Keratinocyte (primary cell): ENCODE results near the gene ZBTB40. TPM values are rescaled to one million over a fixed set of nuclear protein-coding genes. Genes with fewer than 3 reads are reported as not detected.

Experiments used
- DNase-seq: peaks from one replicate; pipeline ENCODE4 v3.0.0-alpha.2; 2011; ENCODE audit warnings: low read depth, missing footprints, low spot score
- FAIRE-seq: peaks from 2 replicates; lab custom pipeline; 2011; peaks lifted over from hg19 to GRCh38; lab: Jason Lieb, UNC
- H2AFZ ChIP-seq: 2 replicates; pipeline ENCODE4 v1.6.0; 2012; ENCODE audit warnings: low read length, control low read depth, inconsistent platforms; ENCODE audit not compliant: control insufficient read depth
- H3K27ac ChIP-seq: 2 replicates; pipeline ENCODE4 v1.5.1; 2011; ENCODE audit warnings: low read length; ENCODE audit not compliant: control insufficient read depth, insufficient read depth
- H3K27me3 ChIP-seq: 3 replicates; pipeline ENCODE4 v1.6.0; 2011; ENCODE audit warnings: low read length; ENCODE audit not compliant: control insufficient read depth, insufficient read depth; ENCODE audit errors: extremely low read depth
- H3K36me3 ChIP-seq, 2 experiments: 2 replicates in 1 of 2; 3 replicates in 1 of 2; pipeline ENCODE4 v1.5.1; 2011; ENCODE audit warnings: low read length in 2 of 2, mild to moderate bottlenecking in 1 of 2; ENCODE audit not compliant: control insufficient read depth in 2 of 2, insufficient read depth in 2 of 2; ENCODE audit errors: extremely low read depth in 1 of 2
- H3K4me1 ChIP-seq: 3 replicates; pipeline ENCODE4 v1.5.1; 2011; ENCODE audit warnings: low read length; ENCODE audit not compliant: control insufficient read depth, insufficient read depth; ENCODE audit errors: extremely low read depth
- H3K4me2 ChIP-seq: 3 replicates; pipeline ENCODE4 v1.6.0; 2011; ENCODE audit warnings: low read depth, low read length; ENCODE audit not compliant: control insufficient read depth, insufficient read depth; ENCODE audit errors: extremely low read depth
- H3K4me3 ChIP-seq, 3 experiments: fragments of 200-600 bp in 1 of 3; sonication (generic) in 1 of 3; 2 replicates in 2 of 3; 3 replicates in 1 of 3; pipeline ENCODE4 v1.5.1; 2011 to 2016; ENCODE audit warnings: low read length in 3 of 3, mild to moderate bottlenecking in 3 of 3, control low read depth in 2 of 3, inconsistent platforms in 1 of 3, low read depth in 1 of 3, mixed read lengths in 1 of 3, mixed run types in 1 of 3, moderate library complexity in 1 of 3; ENCODE audit not compliant: control insufficient read depth in 2 of 3, insufficient read depth in 2 of 3; ENCODE audit errors: extremely low read depth in 1 of 3
- H3K79me2 ChIP-seq: 2 replicates; pipeline ENCODE4 v1.6.0; 2012; ENCODE audit warnings: low read length; ENCODE audit not compliant: control insufficient read depth, insufficient read depth
- H3K9ac ChIP-seq: 3 replicates; pipeline ENCODE4 v1.6.0; 2011; ENCODE audit warnings: low read length; ENCODE audit not compliant: control insufficient read depth, insufficient read depth; ENCODE audit errors: extremely low read depth
- H3K9me1 ChIP-seq: 3 replicates; pipeline ENCODE4 v1.6.0; 2011; ENCODE audit warnings: low read length; ENCODE audit not compliant: control insufficient read depth, insufficient read depth; ENCODE audit errors: extremely low read depth
- H3K9me3 ChIP-seq: 2 replicates; pipeline ENCODE4 v1.5.1; 2012; ENCODE audit warnings: low read depth, low read length; ENCODE audit not compliant: control insufficient read depth
- H4K20me1 ChIP-seq: 3 replicates; pipeline ENCODE4 v1.6.0; 2011; ENCODE audit warnings: low read length; ENCODE audit not compliant: control insufficient read depth, insufficient read depth; ENCODE audit errors: extremely low read depth
- CTCF ChIP-seq, 3 experiments: IDR thresholded peaks in 1 of 3; conservative IDR thresholded peaks in 1 of 3; optimal IDR thresholded peaks in 1 of 3; 2 replicates in 2 of 3; 3 replicates in 1 of 3; pipeline versions ENCODE3 to v1.5.1; 2011; ENCODE audit warnings: low read length in 3 of 3, mild to moderate bottlenecking in 3 of 3, moderate library complexity in 2 of 3, control low read depth in 1 of 3, inconsistent platforms in 1 of 3; ENCODE audit not compliant: insufficient read depth in 2 of 3; ENCODE audit errors: extremely low read depth in 1 of 3
- EZH2 ChIP-seq: IDR thresholded peaks from one replicate; pipeline ENCODE4 v1.6.1; 2012; ENCODE audit warnings: inconsistent platforms, mild to moderate bottlenecking, low read length, moderate library complexity
- dilution Hi-C: fragments of 300-500 bp; cut with MboI; formaldehyde crosslinking; loops from one replicate; pipeline ENCODE4 v1.7.0; 2020; ENCODE audit warnings: low sequenced_read_pairs; ENCODE audit not compliant: extremely low pct_ligation_motif_present
- polyA plus RNA-seq, 5 experiments: library from polyadenylated mRNA; depleted of rRNA in 3 of 5; stranded (reverse) in 3 of 5; stranded (forward) in 1 of 5; unstranded in 1 of 5; fragments of >200 nt; gene quantifications; 1 replicate in 1 of 5; 2 replicates in 3 of 5; 3 replicates in 1 of 5; pipeline versions ENCODE4 v1.2.1 to v1.2.3, GENCODE V29; 2011 to 2012; ENCODE audit warnings: missing spikeins in 2 of 5, low read depth in 1 of 5, low replicate concordance in 1 of 5

Gene ZBTB40
- polyA plus RNA-seq, 1 donor (not counting 4 experiments of a cell fraction or from before 2014, with no cell fraction given) = 5.0 TPM

GRCh38 chr1:22461100-22461499, 9.4 kb downstream of the ZBTB40 start:
- Histone ChIP-seq H3K9me3 (no peaks in the 10 kb centered on the region), H3K9me1 (no peaks in the 10 kb centered on the region), H3K27me3 (no peaks in the 10 kb centered on the region), H3K4me2 (no peak overlapping the region), H3K36me3 (no peaks in the 10 kb centered on the region), H3K4me3 (no peak overlapping the region), H3K79me2 (peaks cover 40% of the 10 kb centered on the region), H3K27ac (no peak overlapping the region), H2AFZ (no peak overlapping the region), H3K9ac (no peak overlapping the region), H4K20me1 (no peaks in the 10 kb centered on the region), H3K4me1 (no peaks in the 10 kb centered on the region)
- DNase-seq = no peak
- TF ChIP-seq CTCF (optimal IDR thresholded peaks at IDR 0.05 in 1 of 3, IDR thresholded peaks at IDR 0.05 in 1 of 3, conservative IDR thresholded peaks at IDR 0.05 in 1 of 3; ENCODE audit: extremely low read depth in 1 of 3, insufficient read depth in 2 of 3, low read length in 3 of 3) (no peak), EZH2 (no peak)
- dilution Hi-C loops = no loop called here
- no peak for FAIRE-seq

GRCh38 chr1:22461678-22462527, 10.3 kb downstream of the ZBTB40 start:
- H3K4me3 ChIP-seq = no peak overlapping the region
- FAIRE-seq = no peak
- no peaks in the 10 kb centered on the region for H4K20me1 ChIP-seq
- H3K4me1 ChIP-seq = no peaks in the 10 kb centered on the region
- H3K36me3 ChIP-seq = no peaks in the 10 kb centered on the region
- TF ChIP-seq CTCF (optimal IDR thresholded peaks at IDR 0.05 in 1 of 3, IDR thresholded peaks at IDR 0.05 in 1 of 3, conservative IDR thresholded peaks at IDR 0.05 in 1 of 3; ENCODE audit: extremely low read depth in 1 of 3, insufficient read depth in 2 of 3, low read length in 3 of 3) = no peak
- no peak for TF ChIP-seq EZH2
- dilution Hi-C loops = no loop called here
- no peaks in the 10 kb centered on the region for H3K9me3 ChIP-seq
- no peak overlapping the region for H3K4me2 ChIP-seq
- H3K9me1 ChIP-seq = no peaks in the 10 kb centered on the region
- no peak for DNase-seq
- H3K27ac ChIP-seq = no peak overlapping the region
- peaks cover 44% of the 10 kb centered on the region for H3K79me2 ChIP-seq
- no peaks in the 10 kb centered on the region for H3K27me3 ChIP-seq
- H2AFZ ChIP-seq = no peak overlapping the region
- no peak overlapping the region for H3K9ac ChIP-seq
